A549 (cell line): ENCODE data around the gene UBE2S. TPM values are rescaled to one million over a fixed set of nuclear protein-coding genes. Genes with fewer than 3 reads are reported as not detected.

Experiments
- ATAC-seq, 2 experiments: fragments of 200-7000 bp in 1 of 2; fragments of >200 bp in 1 of 2; cut with Nextera tagmentation in 1 of 2; cut with Tn5 transposase in 1 of 2; 3 replicates each; pipeline versions ENCODE4 v1.8.0 to v1.9.1; 2018 to 2020; ENCODE audit warnings: mild to moderate bottlenecking in 1 of 2, moderate library complexity in 1 of 2
- CTCF ChIA-PET: fragments of 300-600 bp; sonication (Branson Sonifier 250); formaldehyde crosslinking; extraction: SDS; loops from one replicate; lab custom pipeline; 2021; ENCODE audit warnings: antibody characterized with exemption, inconsistent platforms; lab: Yijun Ruan, JAX
- POLR2A ChIA-PET: fragments of 350-600 bp; formaldehyde crosslinking; extraction: SDS; loops from one replicate; lab custom pipeline; 2021; ENCODE audit warnings: antibody characterized with exemption, inconsistent platforms; lab: Yijun Ruan, JAX
- DNase-seq, 2 experiments: peaks; one replicate each; pipeline versions ENCODE4 v3.0.0 to v3.0.0-alpha.2; 2011 to 2016; ENCODE audit warnings: low read depth in 1 of 2, low spot score in 1 of 2
- FAIRE-seq: peaks from 2 replicates; lab custom pipeline; 2011; peaks lifted over from hg19 to GRCh38; lab: Jason Lieb, UNC
- H3K27ac ChIP-seq, 2 experiments: fragments of >200 bp; sonication (Bioruptor Twin); formaldehyde crosslinking; 3 replicates each; pipeline ENCODE4 v1.5.1; 2016 to 2017
- H3K4me1 ChIP-seq: fragments of >200 bp; sonication (Bioruptor Twin); formaldehyde crosslinking; 3 replicates; pipeline ENCODE4 v1.6.1; 2016
- H3K4me2 ChIP-seq: fragments of >200 bp; sonication (Bioruptor Twin); formaldehyde crosslinking; 3 replicates; pipeline ENCODE4 v1.6.1; 2016
- H3K4me3 ChIP-seq: fragments of >200 bp; sonication (Bioruptor Twin); formaldehyde crosslinking; 3 replicates; pipeline ENCODE4 v1.5.1; 2016
- H3K9me3 ChIP-seq: fragments of >200 bp; sonication (Bioruptor Twin); formaldehyde crosslinking; 3 replicates; pipeline ENCODE4 v1.6.1; 2016
- BCL3 ChIP-seq: fragments of >200 bp; sonication (Bioruptor Twin); formaldehyde crosslinking; IDR thresholded peaks from 3 replicates; pipeline ENCODE4 v1.6.1; 2016
- CHD4 ChIP-seq: fragments of 200-600 bp; sonication (generic); IDR thresholded peaks from 2 replicates; pipeline ENCODE4 v1.6.1; 2016; ENCODE audit warnings: antibody characterized with exemption, mild to moderate bottlenecking, borderline replicate concordance
- CTCF ChIP-seq: fragments of >200 bp; sonication (Bioruptor Twin); formaldehyde crosslinking; IDR thresholded peaks from 3 replicates; pipeline ENCODE4 v1.5.1; 2016
- HDAC2 ChIP-seq: fragments of 200-600 bp; sonication (generic); IDR thresholded peaks from 2 replicates; pipeline ENCODE4 v1.6.1; 2016
- HES2 ChIP-seq: fragments of >200 bp; sonication (Bioruptor Twin); formaldehyde crosslinking; IDR thresholded peaks from 2 replicates; pipeline ENCODE4 v1.6.1; 2016
- HOXA7 ChIP-seq: fragments of 250-450 bp; sonication (Bioruptor Pico); IDR thresholded peaks from 2 replicates; pipeline ENCODE4 v1.5.0; 2020; ENCODE audit warnings: mild to moderate bottlenecking, moderate library complexity
- JUN ChIP-seq, 2 experiments: fragments of >200 bp; sonication (Bioruptor Twin); formaldehyde crosslinking; IDR thresholded peaks; 2 replicates in 1 of 2; 3 replicates in 1 of 2; pipeline ENCODE4 v1.6.1; 2016 to 2017
- PBX3 ChIP-seq: IDR thresholded peaks from 2 replicates; pipeline ENCODE4 v1.6.1; 2012
- REST ChIP-seq: fragments of 200-600 bp; sonication (generic); IDR thresholded peaks from 2 replicates; pipeline ENCODE4 v1.6.1; 2016; ENCODE audit warnings: antibody characterized with exemption, mild to moderate bottlenecking, moderate library complexity
- RNF2 ChIP-seq: fragments of 200-600 bp; sonication (generic); IDR thresholded peaks from 2 replicates; pipeline ENCODE4 v1.6.1; 2016; ENCODE audit warnings: low read depth, mild to moderate bottlenecking, antibody characterized with exemption, moderate library complexity, borderline replicate concordance
- ZSCAN20 ChIP-seq: fragments of 250-450 bp; sonication (Bioruptor Pico); IDR thresholded peaks from 2 replicates; pipeline ENCODE4 v1.8.0; 2022; ENCODE audit warnings: mild to moderate bottlenecking, moderate library complexity
- WGBS: methylation state at CpG from one replicate; pipeline ENCODE4 v1.1.6; 2017; ENCODE audit errors: missing lambda C conversion rate; 5-methylcytosine and 5-hydroxymethylcytosine counted together
- polyA plus RNA-seq, 4 experiments: library from polyadenylated mRNA; depleted of rRNA in 3 of 4; stranded (reverse); fragments of >200 nt; fragmentation: RNase III in 1 of 4; extraction: RNeasy Plus Mini Kit Qiagen cat#74134 plus additional on column Dnase treatment in 1 of 4; gene quantifications; 2 replicates in 3 of 4; 3 replicates in 1 of 4; pipeline ENCODE4 v1.2.3, GENCODE V29; 2011 to 2017

UBE2S gene
- polyA plus RNA-seq, 2 of the 4 experiments (the other 2 are of a cell fraction), result 139 to 295 TPM

GRCh38 chr19:55368106-55368505 lies 39.5 kb downstream of the UBE2S start:
- DNase-seq (no peak), FAIRE-seq (no peak), ATAC-seq (no peak)
- no peak for TF ChIP-seq CHD4
- no peak for TF ChIP-seq ZSCAN20 (CRISPR knock-in tag)
- TF ChIP-seq HOXA7 (CRISPR knock-in tag), result no peak
- no peak for TF ChIP-seq REST
- peak in 1 of 2 experiments; percentile 29; a peak in 2 of 5 replicates for TF ChIP-seq JUN (IDR thresholded peaks at IDR 0.05)
- TF ChIP-seq HES2, result no peak
- Histone ChIP-seq H3K4me1 (peaks cover 52% of the 10 kb centered on the region), H3K27ac (peak overlapping the region; percentile 91 to 96; a peak in 5 of 6 replicates), H3K4me2 (peak overlapping the region; percentile 93), H3K9me3 (no peaks in the 10 kb centered on the region), H3K4me3 (peak overlapping the region; percentile 85)
- WGBS, result 95% methylated on average over 16 of the region's 16 CpGs
- ChIA-PET POLR2A (interaction anchor here (0.5 to 2.8 kb wide), 4 partner anchors 11 to 29 kb away, joined by 3 to 13 read pairs (median 6); partner anchors contain the start of genes KMT5C and TMEM238), CTCF (interaction anchor here (0.6 to 14.8 kb wide), 7 partner anchors 16 to 227 kb away, joined by 3 to 105 read pairs (median 10); partner anchors contain the start of gene TMEM238)

- peak overlapping the region; percentile 93; the same call in 2 of the 3 replicates for H3K4me2 ChIP-seq
- no peaks in the 10 kb centered on the region for H3K9me3 ChIP-seq
- H3K4me1 ChIP-seq, result peaks cover 47% of the 10 kb centered on the region
- CTCF ChIA-PET, result interaction anchor here (0.6 to 14.8 kb wide), 7 partner anchors 10 to 137 kb away, joined by 3 to 105 read pairs (median 7); partner anchors contain the start of genes KMT5C and TMEM238
- POLR2A ChIA-PET, result interaction anchor here (0.8 to 1.1 kb wide), 3 partner anchors 17 to 28 kb away, joined by 3 to 4 read pairs (median 3); partner anchors contain the start of genes KMT5C and TMEM238
- 61% methylated on average over 3 of the region's 3 CpGs for WGBS
- DNase-seq (no peak), FAIRE-seq (no peak), ATAC-seq (no peak)
- TF ChIP-seq HES2 (no peak), CTCF (no peak), HDAC2 (no peak), RNF2 (no peak), JUN (IDR thresholded peaks at IDR 0.05) (peak; percentile 8 to 68; a peak in 3 of 5 replicates)
- H3K27ac ChIP-seq, result peak overlapping the region; percentile 30 to 68; a peak in 4 of 6 replicates
- H3K4me3 ChIP-seq, result no peak overlapping the region
These were observed 40.8 kb downstream of the UBE2S start for GRCh38 chr19:55366790-55367189.

GRCh38 chr19:55365964-55366363 lies 41.6 kb downstream of the UBE2S start:
- Histone ChIP-seq H3K4me3 (peak overlapping the region; percentile 5; the same call in 1 of the 3 replicates), H3K4me1 (peaks cover 39% of the 10 kb centered on the region), H3K4me2 (peak overlapping the region; percentile 93; the same call in 2 of the 3 replicates), H3K27ac (peak overlapping the region in 1 of 2 experiments; percentile 68; a peak in 3 of 6 replicates), H3K9me3 (no peaks in the 10 kb centered on the region)
- DNase-seq, result no peak
- FAIRE-seq, result no peak
- 0 out of 3 replicates have a peak, but pooled peaks have one; percentile 15 for TF ChIP-seq BCL3
- TF ChIP-seq PBX3, result no peak
- TF ChIP-seq JUN (IDR thresholded peaks at IDR 0.05), result peak in 1 of 2 experiments; percentile 26; a peak in 1 of 5 replicates
- 85% methylated on average over 12 of the region's 19 CpGs for WGBS
- POLR2A ChIA-PET, result interaction anchor here (1.1 kb wide), 2 partner anchors 18 to 27 kb away, joined by 3 to 4 read pairs; partner anchors contain the start of genes KMT5C and TMEM238
- ATAC-seq, result no peak
- CTCF ChIA-PET, result interaction anchor here (0.6 to 14.8 kb wide), 6 partner anchors 9 to 138 kb away, joined by 4 to 105 read pairs (median 7); partner anchors contain the start of genes KMT5C and TMEM238
